ENCODE data around the gene ABCA4.

DNA sequence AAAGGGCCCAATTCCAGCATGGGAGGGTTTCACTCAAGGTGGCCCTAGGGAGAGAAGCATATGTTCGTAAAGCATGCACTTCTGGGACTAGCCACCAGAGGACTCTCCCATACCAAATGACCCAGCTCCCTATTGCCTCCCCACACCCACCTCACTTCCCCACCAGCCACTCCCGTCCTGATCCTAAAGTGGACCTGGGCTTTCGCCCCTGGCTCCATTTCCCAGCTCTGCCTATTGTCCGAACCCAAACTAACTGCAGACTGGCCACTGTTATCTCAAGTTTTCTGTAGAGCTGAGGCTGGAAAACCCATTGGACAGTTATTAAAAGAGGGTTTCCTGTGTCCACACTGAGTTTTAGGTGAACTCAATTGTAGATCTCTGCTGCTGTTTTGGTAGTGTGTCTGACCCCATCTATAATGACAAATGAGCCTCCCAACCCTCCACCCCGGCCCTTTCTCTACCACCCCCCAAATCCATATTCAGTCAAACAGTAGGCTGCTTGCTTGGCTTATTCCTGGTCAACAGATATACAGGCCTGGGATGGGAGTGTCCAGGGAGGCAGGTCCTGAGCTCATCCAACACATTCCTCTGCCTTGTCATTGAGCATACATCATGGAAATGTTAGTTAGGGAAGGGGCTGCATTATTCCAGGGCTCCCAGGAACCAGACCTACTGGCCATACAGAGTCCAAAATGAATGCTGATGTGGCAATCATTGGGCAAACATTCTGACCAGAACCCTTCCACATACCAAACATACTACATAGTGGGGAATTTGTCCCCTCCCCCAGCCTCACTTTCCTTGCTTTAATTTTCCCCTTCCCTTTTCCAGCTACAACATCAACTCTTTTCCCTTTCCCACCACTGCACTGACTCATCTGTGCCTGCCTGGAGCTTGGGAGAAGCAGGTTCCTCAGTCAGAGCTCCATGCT is 59.2 kb downstream of the ABCA4 start:
- no peak for TF ChIP-seq EZH2 (IDR thresholded peaks at IDR 0.05; ENCODE audit: insufficient read depth, poor library complexity, severe bottlenecking)
- no peak for TF ChIP-seq EZH2phosphoT487 (IDR thresholded peaks at IDR 0.05; ENCODE audit: insufficient read depth, low read depth)
